NB4 (cell line): ENCODE results near the gene ZNHIT1.

Experiments used
- DNase-seq: peaks from one replicate; pipeline ENCODE4 v3.0.0; 2010; ENCODE audit warnings: low read depth
- H3K4me3 ChIP-seq: one replicate; pipeline ENCODE4 v1.5.1; 2011; ENCODE audit warnings: mild to moderate bottlenecking, low read depth, low read length, moderate library complexity
- CTCF ChIP-seq: IDR thresholded peaks from one replicate; pipeline ENCODE4 v1.5.1; 2012; ENCODE audit warnings: low read depth, low read length
- MAX ChIP-seq: IDR thresholded peaks from 2 replicates; pipeline ENCODE4 v1.6.1; 2011; ENCODE audit warnings: low read depth, low read length
- MYC ChIP-seq: IDR thresholded peaks from 2 replicates; pipeline ENCODE4 v1.6.1; 2011; ENCODE audit warnings: low read depth, low read length
- POLR2A ChIP-seq: IDR thresholded peaks from 2 replicates; pipeline ENCODE4 v1.6.1; 2011; ENCODE audit warnings: mild to moderate bottlenecking; ENCODE audit not compliant: insufficient read length; ENCODE audit errors: extremely low read depth

The ZNHIT1 gene

GRCh38 chr7:101232141-101232850 lies 14.3 kb downstream of the ZNHIT1 start:
- no peak for TF ChIP-seq CTCF
- TF ChIP-seq POLR2A, result no peak
- no peak for TF ChIP-seq MYC
- TF ChIP-seq MAX, result no peak
- DNase-seq, result no peak
- H3K4me3 ChIP-seq, result no peak overlapping the region

- H3K4me3 ChIP-seq, result no peak overlapping the region
- no peak for DNase-seq
- no peak for TF ChIP-seq MAX
Measured at GRCh38 chr7:101233907-101234547, 16.1 kb downstream of the ZNHIT1 start.

- no peak overlapping the region for H3K4me3 ChIP-seq
- DNase-seq, result no peak
- no peak for TF ChIP-seq MAX
- TF ChIP-seq MYC, result no peak
- no peak for TF ChIP-seq CTCF
- no peak for TF ChIP-seq POLR2A
Measured at GRCh38 chr7:101234636-101235035, 16.7 kb downstream of the ZNHIT1 start.

GRCh38 chr7:101235050-101235449 lies 17.1 kb downstream of the ZNHIT1 start:
- TF ChIP-seq MAX (no peak), CTCF (peak; percentile 64)
- H3K4me3 ChIP-seq, result no peak overlapping the region
- DNase-seq, result peak; percentile 62

GRCh38 chr7:101235522-101235921 lies 17.6 kb downstream of the ZNHIT1 start:
- DNase-seq, result no peak
- no peak overlapping the region for H3K4me3 ChIP-seq
- no peak for TF ChIP-seq CTCF
- no peak for TF ChIP-seq MYC
- no peak for TF ChIP-seq MAX
- TF ChIP-seq POLR2A, result no peak

- no peak overlapping the region for H3K4me3 ChIP-seq
- no peak for TF ChIP-seq POLR2A
- no peak for TF ChIP-seq MYC
- TF ChIP-seq CTCF, result no peak
- no peak for TF ChIP-seq MAX
- DNase-seq, result no peak
Measured at GRCh38 chr7:101236292-101236835, 18.4 kb downstream of the ZNHIT1 start.
